ENCODE results near the gene TMEM126B. TPM values are rescaled to one million over a fixed set of nuclear protein-coding genes. Genes with fewer than 3 reads are reported as not detected.
"Not testable (repeated sequence)": the region's sequence is repeated elsewhere in the genome, so short reads cannot be mapped to it uniquely, and the experiment has no call there.

TMEM126B gene
- total RNA-seq, 1 donor from 2014 or later, result 42.3 TPM

DNA sequence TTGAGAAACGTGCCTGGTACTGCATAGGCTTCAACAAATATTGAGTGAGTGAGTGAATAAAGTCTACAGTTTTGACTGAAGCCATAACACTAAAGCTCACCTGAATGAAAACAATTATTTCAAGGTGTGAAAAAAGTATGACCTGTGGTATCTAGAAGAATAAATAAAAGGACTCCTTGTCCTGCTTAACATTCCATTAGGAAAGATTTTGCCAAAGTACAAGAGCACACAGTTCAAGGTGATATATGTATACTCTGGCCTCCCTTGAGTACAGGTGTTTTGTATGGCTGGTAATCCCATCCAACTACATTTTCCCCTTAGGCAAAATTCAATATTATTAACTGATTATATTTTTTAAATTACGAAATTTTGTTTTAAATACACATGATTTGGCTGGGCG lies 38.3 kb downstream of the TMEM126B start:
- TF ChIP-seq, protein P1, sequence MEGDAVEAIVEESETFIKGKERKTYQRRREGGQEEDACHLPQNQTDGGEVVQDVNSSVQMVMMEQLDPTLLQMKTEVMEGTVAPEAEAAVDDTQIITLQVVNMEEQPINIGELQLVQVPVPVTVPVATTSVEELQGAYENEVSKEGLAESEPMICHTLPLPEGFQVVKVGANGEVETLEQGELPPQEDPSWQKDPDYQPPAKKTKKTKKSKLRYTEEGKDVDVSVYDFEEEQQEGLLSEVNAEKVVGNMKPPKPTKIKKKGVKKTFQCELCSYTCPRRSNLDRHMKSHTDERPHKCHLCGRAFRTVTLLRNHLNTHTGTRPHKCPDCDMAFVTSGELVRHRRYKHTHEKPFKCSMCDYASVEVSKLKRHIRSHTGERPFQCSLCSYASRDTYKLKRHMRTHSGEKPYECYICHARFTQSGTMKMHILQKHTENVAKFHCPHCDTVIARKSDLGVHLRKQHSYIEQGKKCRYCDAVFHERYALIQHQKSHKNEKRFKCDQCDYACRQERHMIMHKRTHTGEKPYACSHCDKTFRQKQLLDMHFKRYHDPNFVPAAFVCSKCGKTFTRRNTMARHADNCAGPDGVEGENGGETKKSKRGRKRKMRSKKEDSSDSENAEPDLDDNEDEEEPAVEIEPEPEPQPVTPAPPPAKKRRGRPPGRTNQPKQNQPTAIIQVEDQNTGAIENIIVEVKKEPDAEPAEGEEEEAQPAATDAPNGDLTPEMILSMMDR (IDR thresholded peaks at IDR 0.05), result no peak
- Mint-ChIP-seq H3K9me3 (ENCODE audit: low read depth) (no peaks in the 10 kb centered on the region), H3K27ac (ENCODE audit: unreplicated experiment) (no peak overlapping the region), H3K27me3 (ENCODE audit: low read depth) (no peaks in the 10 kb centered on the region), H3K36me3 (ENCODE audit: low read depth) (peaks cover 4% of the 10 kb centered on the region), H3K4me3 (ENCODE audit: unreplicated experiment) (no peak overlapping the region), H3K4me1 (ENCODE audit: low read depth) (peaks cover 16% of the 10 kb centered on the region)
- no peak for DNase-seq (ENCODE audit: low spot score)

DNA sequence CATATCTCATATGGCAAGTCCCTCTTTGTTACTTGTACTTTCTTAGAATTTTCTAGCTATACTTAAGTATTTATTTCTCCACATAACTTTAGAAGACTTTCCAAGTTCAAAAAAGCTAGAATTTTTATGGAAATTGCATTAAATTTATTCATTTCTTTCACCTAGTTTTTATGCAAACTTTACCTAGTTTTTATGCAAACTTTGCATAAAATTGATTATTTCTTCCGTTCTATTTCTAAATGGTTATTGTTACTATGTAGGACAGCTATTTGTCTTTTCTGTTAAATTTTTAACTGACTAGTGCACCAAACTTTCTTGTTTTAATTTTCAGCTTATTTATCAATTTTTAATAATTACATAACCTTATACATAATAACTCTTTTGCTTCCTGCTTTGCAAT lies 39.8 kb downstream of the TMEM126B start:
- DNase-seq (ENCODE audit: low spot score), result no peak
- no peak overlapping the region for H3K27ac Mint-ChIP-seq (ENCODE audit: unreplicated experiment)
- H3K4me1 Mint-ChIP-seq (ENCODE audit: low read depth), result peaks cover 5% of the 10 kb centered on the region
- no peaks in the 10 kb centered on the region for H3K27me3 Mint-ChIP-seq (ENCODE audit: low read depth)
- peaks cover 2% of the 10 kb centered on the region for H3K36me3 Mint-ChIP-seq (ENCODE audit: low read depth)
- H3K4me3 Mint-ChIP-seq (ENCODE audit: unreplicated experiment), result no peak overlapping the region
- H3K9me3 Mint-ChIP-seq (ENCODE audit: low read depth), result no peaks in the 10 kb centered on the region
- TF ChIP-seq, protein P1 (IDR thresholded peaks at IDR 0.05), result no peak

DNA sequence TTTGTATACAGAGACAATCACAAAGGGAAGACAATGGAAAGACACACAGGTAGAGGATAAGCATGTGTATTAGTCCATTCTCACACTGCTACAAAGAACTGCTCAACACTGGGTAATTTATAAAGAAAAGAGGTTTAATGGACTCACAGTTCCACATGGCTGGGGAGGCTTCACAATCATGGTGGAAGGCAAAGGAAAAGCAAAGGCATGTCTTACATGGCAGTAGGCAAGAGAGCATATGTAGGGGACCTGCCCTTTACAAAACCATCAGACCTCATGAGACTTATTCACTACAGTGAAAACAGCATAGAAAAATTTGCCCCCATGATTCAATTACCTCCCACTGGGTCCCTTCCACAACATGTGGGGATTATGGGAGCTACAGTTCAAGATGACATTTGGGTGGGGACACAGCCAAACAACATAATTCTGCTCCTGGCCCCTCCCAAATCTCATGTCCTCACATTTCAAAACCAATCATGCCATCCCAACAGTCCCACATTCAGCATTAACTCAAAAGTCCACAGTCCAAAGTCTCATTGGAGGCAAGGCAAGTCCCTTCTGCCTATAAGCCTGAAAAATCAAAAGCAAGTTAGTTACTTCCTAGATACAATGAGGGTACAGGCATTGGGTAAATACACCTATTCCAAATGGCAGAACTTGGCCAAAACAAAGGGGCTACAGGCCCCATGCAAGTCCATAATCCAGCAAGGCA lies 42.7 kb downstream of the TMEM126B start:
- H3K4me3 Mint-ChIP-seq (ENCODE audit: unreplicated experiment); H3K4me1 Mint-ChIP-seq (ENCODE audit: low read depth); H3K27me3 Mint-ChIP-seq (ENCODE audit: low read depth); H3K27ac Mint-ChIP-seq (ENCODE audit: unreplicated experiment); H3K36me3 Mint-ChIP-seq (ENCODE audit: low read depth); DNase-seq (ENCODE audit: low spot score): not testable (repeated sequence)
- H3K9me3 Mint-ChIP-seq (ENCODE audit: low read depth), result peaks cover 12% of the 10 kb centered on the region

DNA sequence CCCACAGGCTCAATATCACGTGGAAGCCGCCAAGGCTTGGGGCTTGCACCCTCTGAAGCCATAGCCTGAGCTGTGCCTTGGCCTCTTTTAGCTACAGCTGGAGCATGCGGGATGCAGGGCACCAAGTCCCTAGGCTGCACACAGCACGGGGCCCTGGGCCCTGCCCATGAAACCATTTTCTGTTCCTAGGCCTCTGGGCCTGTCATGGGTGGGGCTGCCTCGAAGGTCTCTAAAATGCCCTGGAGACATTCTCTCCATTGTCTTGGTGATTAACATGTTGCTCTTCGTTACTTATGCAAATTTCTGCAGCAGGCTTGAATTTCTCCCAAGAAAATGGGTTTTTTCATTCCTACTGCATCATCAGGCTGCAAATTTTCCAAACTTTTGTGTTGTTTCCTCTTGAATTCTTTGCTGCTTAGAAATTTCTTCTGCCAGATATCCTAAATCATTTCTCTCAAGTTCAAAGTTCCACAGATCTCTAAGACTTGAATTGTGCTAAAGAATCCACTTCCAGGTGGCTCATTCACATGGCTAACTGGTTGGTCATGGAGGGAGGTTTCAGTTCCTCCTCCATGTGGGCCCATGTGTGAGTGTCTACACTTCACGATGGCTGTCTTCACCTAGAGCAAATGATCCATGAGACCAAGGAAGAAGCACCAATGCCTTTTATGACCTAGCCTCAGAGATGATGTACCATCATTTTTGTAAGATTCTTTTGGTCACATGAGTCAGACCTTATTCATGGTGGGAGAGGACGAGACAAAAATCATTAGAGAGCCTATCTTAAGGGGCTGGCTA lies 43.9 kb downstream of the TMEM126B start:
- peaks cover 2% of the 10 kb centered on the region for H3K36me3 Mint-ChIP-seq (ENCODE audit: low read depth)

DNA sequence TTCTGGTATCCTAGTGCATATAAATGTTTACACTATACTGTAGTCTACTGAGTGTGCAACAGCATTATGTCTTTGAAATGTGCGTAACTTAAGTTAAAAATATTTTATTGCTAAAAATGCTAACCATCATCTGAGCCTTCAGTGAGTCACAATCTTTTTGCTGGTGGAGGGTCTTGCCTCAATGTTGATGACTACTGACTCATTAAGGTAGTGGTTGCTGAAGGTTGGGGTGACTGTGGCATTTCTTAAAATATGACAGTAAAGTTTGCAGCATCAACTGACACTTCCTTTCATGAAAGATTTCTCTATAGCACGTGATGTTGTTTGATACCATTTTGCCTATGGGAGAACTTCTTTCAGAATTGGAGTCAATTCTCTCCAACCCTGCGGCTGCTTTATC lies 45.0 kb downstream of the TMEM126B start:
- peaks cover 2% of the 10 kb centered on the region for H3K36me3 Mint-ChIP-seq (ENCODE audit: low read depth)
- H3K9me3 Mint-ChIP-seq (ENCODE audit: low read depth), result peaks cover 12% of the 10 kb centered on the region
- TF ChIP-seq, protein P1 (IDR thresholded peaks at IDR 0.05), result no peak
- no peak overlapping the region for H3K27ac Mint-ChIP-seq (ENCODE audit: unreplicated experiment)
- peaks cover 2% of the 10 kb centered on the region for H3K27me3 Mint-ChIP-seq (ENCODE audit: low read depth)
- DNase-seq (ENCODE audit: low spot score), result no peak
- H3K4me3 Mint-ChIP-seq (ENCODE audit: unreplicated experiment), result no peak overlapping the region
- no peaks in the 10 kb centered on the region for H3K4me1 Mint-ChIP-seq (ENCODE audit: low read depth)

More for the DNA sequence above, 43.9 kb downstream of the TMEM126B start:
- no peaks in the 10 kb centered on the region for H3K4me1 Mint-ChIP-seq (ENCODE audit: low read depth)
- no peak overlapping the region for H3K4me3 Mint-ChIP-seq (ENCODE audit: unreplicated experiment)
- H3K27me3 Mint-ChIP-seq (ENCODE audit: low read depth), result peaks cover 2% of the 10 kb centered on the region
- DNase-seq (ENCODE audit: low spot score), result no peak
- H3K27ac Mint-ChIP-seq (ENCODE audit: unreplicated experiment), result no peak overlapping the region
- TF ChIP-seq, protein P1 (IDR thresholded peaks at IDR 0.05), result no peak
- peaks cover 12% of the 10 kb centered on the region for H3K9me3 Mint-ChIP-seq (ENCODE audit: low read depth)
